Smooth muscle cell (in vitro differentiated cells): Measurements from ENCODE around the gene CCDC172. TPM values are rescaled to one million over a fixed set of nuclear protein-coding genes. Genes with fewer than 3 reads are reported as not detected.

ENCODE experiments used
- DNase-seq: peaks from one replicate; lab custom pipeline; 2025; ENCODE audit not compliant: unreplicated experiment; lab: John Stamatoyannopoulos, UW
- H2AFZ ChIP-seq: fragments of 200-600 bp; sonication (generic); 2 replicates; pipeline ENCODE4 v1.6.0; 2016; ENCODE audit warnings: antibody characterized with exemption, low read depth, mild to moderate bottlenecking
- H3F3A ChIP-seq: fragments of 200-600 bp; sonication (generic); 2 replicates; pipeline ENCODE4 v1.6.0; 2017; ENCODE audit warnings: antibody characterized with exemption, low read depth
- H3K27ac ChIP-seq: fragments of 200-600 bp; sonication (generic); 2 replicates; pipeline ENCODE4 v1.5.1; 2016; ENCODE audit warnings: low read depth, mild to moderate bottlenecking
- H3K27me3 ChIP-seq: fragments of 200-600 bp; sonication (generic); 2 replicates; pipeline ENCODE4 v1.6.1; 2016; ENCODE audit warnings: low read depth, mild to moderate bottlenecking
- H3K36me3 ChIP-seq: fragments of 200-600 bp; sonication (generic); 2 replicates; pipeline ENCODE4 v1.5.1; 2016; ENCODE audit warnings: low read depth
- H3K4me1 ChIP-seq: fragments of 200-600 bp; sonication (generic); 2 replicates; pipeline ENCODE4 v1.5.1; 2016; ENCODE audit warnings: low read depth
- H3K4me2 ChIP-seq: fragments of 200-600 bp; sonication (generic); 2 replicates; pipeline ENCODE4 v1.6.0; 2016; ENCODE audit warnings: mild to moderate bottlenecking
- H3K4me3 ChIP-seq: fragments of 200-600 bp; sonication (generic); 2 replicates; pipeline ENCODE4 v1.5.1; 2016; ENCODE audit warnings: mild to moderate bottlenecking
- H3K79me2 ChIP-seq: fragments of 200-600 bp; sonication (generic); 2 replicates; pipeline ENCODE4 v1.6.0; 2016; ENCODE audit warnings: low read depth, mild to moderate bottlenecking
- H3K9ac ChIP-seq: fragments of 200-600 bp; sonication (generic); 2 replicates; pipeline ENCODE4 v1.6.0; 2016; ENCODE audit warnings: low read depth
- H3K9me3 ChIP-seq: fragments of 200-600 bp; sonication (generic); replicated peaks from 2 replicates; pipeline ENCODE4 v1.5.1; 2016; ENCODE audit warnings: low read depth
- H4K20me1 ChIP-seq: fragments of 200-600 bp; sonication (generic); 2 replicates; pipeline ENCODE4 v1.6.0; 2016; ENCODE audit warnings: low read depth
- CTCF ChIP-seq: fragments of 200-600 bp; sonication (generic); IDR thresholded peaks from 2 replicates; pipeline ENCODE4 v1.5.1; 2017; ENCODE audit warnings: borderline replicate concordance, mild to moderate bottlenecking, antibody characterized with exemption; ENCODE audit not compliant: insufficient read depth, poor library complexity, severe bottlenecking
- WGBS: methylation state at CpG from one replicate; pipeline ENCODE4 v1.1.7; 2016; ENCODE audit warnings: low lambda C conversion rate; 5-methylcytosine and 5-hydroxymethylcytosine counted together
- polyA plus RNA-seq: library from polyadenylated mRNA; unstranded; fragments of >200 nt; fragmentation: Nextera tagmentation; extraction: Ambion mirVana; gene quantifications from 2 replicates; pipeline ENCODE4 v1.2.1, GENCODE V29; 2016
- total RNA-seq: library from RNA; depleted of rRNA; stranded (reverse); fragments of >200 nt; gene quantifications from 2 replicates; pipeline ENCODE4 v1.2.3, GENCODE V29; 2014

Gene CCDC172
- total and polyA plus RNA-seq, 2 experiments from 2014 or later: not detected

GRCh38 chr10:116306847-116307246 is 17.4 kb upstream of the CCDC172 start:
- Histone ChIP-seq H3F3A (no peaks in the 10 kb centered on the region), H3K4me3 (no peak overlapping the region), H3K27ac (no peak overlapping the region), H3K27me3 (no peaks in the 10 kb centered on the region), H3K79me2 (no peaks in the 10 kb centered on the region), H3K4me2 (no peak overlapping the region), H2AFZ (no peak overlapping the region), H4K20me1 (no peaks in the 10 kb centered on the region), H3K36me3 (no peaks in the 10 kb centered on the region), H3K9ac (no peak overlapping the region), H3K4me1 (no peaks in the 10 kb centered on the region), H3K9me3 (no peaks in the 10 kb centered on the region)
- TF ChIP-seq CTCF: no peak
- 73% methylated on average over 2 of the region's 2 CpGs for WGBS
- no peak for DNase-seq

- Histone ChIP-seq H4K20me1 (no peaks in the 10 kb centered on the region), H2AFZ (no peak overlapping the region), H3K27me3 (no peaks in the 10 kb centered on the region), H3K9ac (no peak overlapping the region), H3K4me2 (no peak overlapping the region), H3F3A (no peaks in the 10 kb centered on the region), H3K79me2 (no peaks in the 10 kb centered on the region), H3K4me1 (no peaks in the 10 kb centered on the region), H3K9me3 (no peaks in the 10 kb centered on the region), H3K4me3 (no peak overlapping the region), H3K27ac (no peak overlapping the region), H3K36me3 (no peaks in the 10 kb centered on the region)
- DNase-seq: no peak
- 86% methylated on average over 4 of the region's 4 CpGs for WGBS
- no peak for TF ChIP-seq CTCF
Observed at GRCh38 chr10:116307455-116307854, 16.8 kb upstream of the CCDC172 start.

GRCh38 chr10:116311016-116311415 is 13.2 kb upstream of the CCDC172 start:
- Histone ChIP-seq H3K4me3 (no peak overlapping the region), H3K27ac (no peak overlapping the region), H3K9me3 (no peaks in the 10 kb centered on the region), H3K79me2 (no peaks in the 10 kb centered on the region), H3F3A (no peaks in the 10 kb centered on the region), H3K9ac (no peak overlapping the region), H3K36me3 (no peaks in the 10 kb centered on the region), H3K4me2 (no peak overlapping the region), H2AFZ (no peak overlapping the region), H3K4me1 (no peaks in the 10 kb centered on the region), H4K20me1 (no peaks in the 10 kb centered on the region), H3K27me3 (no peaks in the 10 kb centered on the region)
- no peak for DNase-seq
- 92% methylated on average over 5 of the region's 5 CpGs for WGBS
- TF ChIP-seq CTCF: no peak

GRCh38 chr10:116311706-116312490 is 12.3 kb upstream of the CCDC172 start:
- H3K4me3 ChIP-seq: no peak overlapping the region
- no peak overlapping the region for H3K27ac ChIP-seq
- no peak overlapping the region for H3K9ac ChIP-seq
- H3F3A ChIP-seq: no peaks in the 10 kb centered on the region
- H3K4me1 ChIP-seq: no peaks in the 10 kb centered on the region
- H3K79me2 ChIP-seq: no peaks in the 10 kb centered on the region
- no peak for DNase-seq
- no peak overlapping the region for H2AFZ ChIP-seq
- no peak for TF ChIP-seq CTCF
- no peak overlapping the region for H3K4me2 ChIP-seq
- no peaks in the 10 kb centered on the region for H4K20me1 ChIP-seq
- H3K36me3 ChIP-seq: no peaks in the 10 kb centered on the region
- H3K27me3 ChIP-seq: no peaks in the 10 kb centered on the region
- no peaks in the 10 kb centered on the region for H3K9me3 ChIP-seq
- WGBS: 78% methylated on average over 2 of the region's 2 CpGs
